Non-pigmented ciliary epithelial cell (primary cell): Measurements from ENCODE around the gene CDH4.

Experiments used
- DNase-seq: peaks from one replicate; pipeline ENCODE4 v3.0.0-alpha.2; 2010; ENCODE audit warnings: low read depth

CDH4 gene

GRCh38 chr20:61493798-61494305, 241.8 kb downstream of the CDH4 start:
- DNase-seq, result no peak

- DNase-seq, result no peak
These were observed 242.9 kb downstream of the CDH4 start for GRCh38 chr20:61494763-61495575.

GRCh38 chr20:61497029-61497627, 245.1 kb downstream of the CDH4 start:
- no peak for DNase-seq

GRCh38 chr20:61499859-61500554, 247.9 kb downstream of the CDH4 start:
- DNase-seq, result no peak

- DNase-seq, result no peak
These were observed 248.8 kb downstream of the CDH4 start for GRCh38 chr20:61500791-61501321.

- DNase-seq, result no peak
These were observed 250.4 kb downstream of the CDH4 start for GRCh38 chr20:61502433-61502832.

GRCh38 chr20:61503106-61503505, 251.0 kb downstream of the CDH4 start:
- DNase-seq, result no peak

- DNase-seq, result no peak
These were observed 253.4 kb downstream of the CDH4 start for GRCh38 chr20:61505508-61505907.

GRCh38 chr20:61507778-61508177, 255.7 kb downstream of the CDH4 start:
- no peak for DNase-seq

GRCh38 chr20:61508301-61509096, 256.4 kb downstream of the CDH4 start:
- DNase-seq, result no peak

- DNase-seq, result no peak
These were observed 258.8 kb downstream of the CDH4 start for GRCh38 chr20:61510778-61511330.

- DNase-seq, result no peak
These were observed 260.4 kb downstream of the CDH4 start for GRCh38 chr20:61512475-61512874.

- DNase-seq, result no peak
These were observed 261.3 kb downstream of the CDH4 start for GRCh38 chr20:61513124-61514017.

GRCh38 chr20:61514018-61514365, 261.9 kb downstream of the CDH4 start:
- no peak for DNase-seq

- DNase-seq, result no peak
These were observed 262.3 kb downstream of the CDH4 start for GRCh38 chr20:61514396-61514795.

- no peak for DNase-seq
These were observed 262.9 kb downstream of the CDH4 start for GRCh38 chr20:61514805-61515505.

- DNase-seq, result no peak
These were observed 263.9 kb downstream of the CDH4 start for GRCh38 chr20:61515922-61516321.

- DNase-seq, result no peak
These were observed 264.5 kb downstream of the CDH4 start for GRCh38 chr20:61516346-61517208.

GRCh38 chr20:61517419-61517818, 265.4 kb downstream of the CDH4 start:
- DNase-seq, result no peak
